ENCODE data around the gene HDHD3. TPM values are rescaled to one million over a fixed set of nuclear protein-coding genes. Genes with fewer than 3 reads are reported as not detected.
"Not testable (repeated sequence)": the region's sequence is repeated elsewhere in the genome, so short reads cannot be mapped to it uniquely, and the experiment has no call there.

HDHD3 gene
- total RNA-seq, 3 donors from 2014 or later (not counting 1 experiment from before 2014, with no cell fraction given) = 6.1 to 11.8 (median 9.6) TPM

- Mint-ChIP-seq H3K27ac (no peak overlapping the region), H3K9me3 (no peaks in the 10 kb centered on the region), H3K4me3 (no peak overlapping the region), H3K36me3 (peaks cover under 1% of the 10 kb centered on the region), H3K27me3 (ENCODE audit: low read depth in 2 of 2) (no peaks in the 10 kb centered on the region), H3K4me1 (no peaks in the 10 kb centered on the region)
- ATAC-seq (no peak), DNase-seq (no peak)
- no peaks in the 10 kb centered on the region for H3K27me3 ChIP-seq (ENCODE audit: control insufficient read depth, insufficient read depth, low read length)
- no peak for TF ChIP-seq CTCF (IDR thresholded peaks at IDR 0.05)
- no peaks in the 10 kb centered on the region for H3K9me3 ChIP-seq (ENCODE audit: control insufficient read depth, insufficient read depth, low read length)
- 95% methylated on average over 8 of the region's 8 CpGs for WGBS (ENCODE audit: insufficient coverage)
- H3K36me3 ChIP-seq (ENCODE audit: control insufficient read depth, insufficient read depth, low read length) = no peaks in the 10 kb centered on the region
- peaks cover 5% of the 10 kb centered on the region for H3K4me1 ChIP-seq (ENCODE audit: control insufficient read depth, insufficient read depth, low read length)
- H3K27ac ChIP-seq (ENCODE audit: low read length) = no peak overlapping the region
- intact Hi-C loops (cut with micrococcal nuclease) = no loop called here
- H3K4me3 ChIP-seq (ENCODE audit: low read length) = no peak overlapping the region
Measured at GRCh38 chr9:113381909-113382411, 5.2 kb upstream of the HDHD3 start.

GRCh38 chr9:113381441-113381840, 4.7 kb upstream of the HDHD3 start:
- H3K27ac ChIP-seq (ENCODE audit: low read length); H3K36me3 ChIP-seq (ENCODE audit: control insufficient read depth, insufficient read depth, low read length); H3K4me3 ChIP-seq (ENCODE audit: low read length); H3K4me3 Mint-ChIP-seq; H3K36me3 Mint-ChIP-seq; H3K4me1 ChIP-seq (ENCODE audit: control insufficient read depth, insufficient read depth, low read length); DNase-seq; H3K9me3 Mint-ChIP-seq; H3K9me3 ChIP-seq (ENCODE audit: control insufficient read depth, insufficient read depth, low read length); H3K27me3 Mint-ChIP-seq (ENCODE audit: low read depth in 2 of 2); H3K27me3 ChIP-seq (ENCODE audit: control insufficient read depth, insufficient read depth, low read length); H3K4me1 Mint-ChIP-seq; ATAC-seq; intact Hi-C loops (cut with micrococcal nuclease): not testable (repeated sequence)
- peak overlapping the region in 1 of 2 donors; percentile 1 for H3K27ac Mint-ChIP-seq
- WGBS (ENCODE audit: insufficient coverage) = 95% methylated on average over 7 of the region's 7 CpGs

- no peak overlapping the region for H3K4me3 ChIP-seq (ENCODE audit: low read length)
- H3K9me3 ChIP-seq (ENCODE audit: control insufficient read depth, insufficient read depth, low read length) = no peaks in the 10 kb centered on the region
- no peak overlapping the region for H3K27ac ChIP-seq (ENCODE audit: low read length)
- Mint-ChIP-seq H3K27ac (peak overlapping the region in 1 of 2 donors; percentile 1), H3K4me1 (peaks cover 0 to under 1% of the 10 kb centered on the region in 2 donors), H3K9me3 (no peaks in the 10 kb centered on the region), H3K36me3 (no peaks in the 10 kb centered on the region), H3K4me3 (no peak overlapping the region), H3K27me3 (ENCODE audit: low read depth in 2 of 2) (no peaks in the 10 kb centered on the region)
- peaks cover 12% of the 10 kb centered on the region for H3K4me1 ChIP-seq (ENCODE audit: control insufficient read depth, insufficient read depth, low read length)
- DNase-seq = no peak
- TF ChIP-seq CTCF (IDR thresholded peaks at IDR 0.05) = no peak
- 60% methylated on average over 1 of the region's 1 CpG for whole genome bisulfite sequencing (ENCODE audit: insufficient coverage)
- no peaks in the 10 kb centered on the region for H3K36me3 ChIP-seq (ENCODE audit: control insufficient read depth, insufficient read depth, low read length)
- H3K27me3 ChIP-seq (ENCODE audit: control insufficient read depth, insufficient read depth, low read length) = no peaks in the 10 kb centered on the region
- intact Hi-C loops (cut with micrococcal nuclease) = no loop called here
- ATAC-seq = no peak
Measured at GRCh38 chr9:113380869-113381378, 4.1 kb upstream of the HDHD3 start.

GRCh38 chr9:113379829-113380210, 3.0 kb upstream of the HDHD3 start:
- H3K36me3 Mint-ChIP-seq; H3K9me3 ChIP-seq (ENCODE audit: control insufficient read depth, insufficient read depth, low read length); intact Hi-C loops (cut with micrococcal nuclease); H3K27me3 Mint-ChIP-seq (ENCODE audit: low read depth in 2 of 2); H3K27ac Mint-ChIP-seq; DNase-seq; H3K27ac ChIP-seq (ENCODE audit: low read length); H3K9me3 Mint-ChIP-seq; H3K36me3 ChIP-seq (ENCODE audit: control insufficient read depth, insufficient read depth, low read length); H3K4me3 ChIP-seq (ENCODE audit: low read length); ATAC-seq; H3K27me3 ChIP-seq (ENCODE audit: control insufficient read depth, insufficient read depth, low read length); H3K4me3 Mint-ChIP-seq: not testable (repeated sequence)
- WGBS (ENCODE audit: insufficient coverage) = 84% methylated on average over 2 of the region's 2 CpGs
- peaks cover 21% of the 10 kb centered on the region for H3K4me1 ChIP-seq (ENCODE audit: control insufficient read depth, insufficient read depth, low read length)
- peaks cover 6 to 11% of the 10 kb centered on the region in 2 donors for H3K4me1 Mint-ChIP-seq

GRCh38 chr9:113379094-113379828, 2.5 kb upstream of the HDHD3 start:
- peak overlapping the region; percentile 21 to 27 for H3K27ac Mint-ChIP-seq
- H3K27me3 ChIP-seq (ENCODE audit: control insufficient read depth, insufficient read depth, low read length); H3K4me3 Mint-ChIP-seq; H3K36me3 ChIP-seq (ENCODE audit: control insufficient read depth, insufficient read depth, low read length); H3K9me3 ChIP-seq (ENCODE audit: control insufficient read depth, insufficient read depth, low read length); ATAC-seq; H3K9me3 Mint-ChIP-seq; H3K36me3 Mint-ChIP-seq; DNase-seq; H3K4me3 ChIP-seq (ENCODE audit: low read length); intact Hi-C loops (cut with micrococcal nuclease); H3K27me3 Mint-ChIP-seq (ENCODE audit: low read depth in 2 of 2); H3K27ac ChIP-seq (ENCODE audit: low read length): not testable (repeated sequence)
- peaks cover 6 to 17% of the 10 kb centered on the region in 2 donors for H3K4me1 Mint-ChIP-seq
- 79% methylated on average over 24 of the region's 24 CpGs for WGBS (ENCODE audit: insufficient coverage)
- peaks cover 21% of the 10 kb centered on the region for H3K4me1 ChIP-seq (ENCODE audit: control insufficient read depth, insufficient read depth, low read length)

Data from natural killer cell (primary cell).